HG02943 (cell line): ENCODE results near the gene SHROOM2.

Experiments used
- ATAC-seq: cut with Tn5 transposase; IDR thresholded peaks from one replicate; pipeline ENCODE4 v1.9.1; 2021; ENCODE audit warnings: mild to moderate bottlenecking, low read depth, moderate library complexity; ENCODE audit not compliant: unreplicated experiment

Gene SHROOM2

GRCh38 chrX:9862525-9862924, 76.3 kb downstream of the SHROOM2 start:
- no peak for ATAC-seq

DNA sequence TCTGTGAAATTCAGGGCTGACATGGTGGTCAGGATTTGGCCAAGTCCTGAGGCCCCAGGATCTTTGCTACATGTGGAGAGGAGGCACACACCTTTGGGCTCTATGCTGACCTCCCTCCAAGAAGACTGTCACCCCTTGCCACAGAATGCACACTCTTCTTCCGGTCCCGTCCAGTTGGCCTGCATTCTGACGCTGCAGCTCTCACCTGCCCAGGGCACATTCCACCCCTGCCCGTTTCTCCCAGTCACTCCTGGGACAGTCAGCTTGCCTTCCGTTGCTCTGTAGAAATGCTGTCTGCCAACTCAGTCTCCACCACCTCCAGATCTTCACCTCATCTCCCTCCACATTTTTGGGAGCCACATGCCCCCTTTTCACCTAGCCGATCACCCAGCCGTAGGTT, 76.7 kb downstream of the SHROOM2 start:
- ATAC-seq, result no peak

GRCh38 chrX:9864011-9864410, 77.8 kb downstream of the SHROOM2 start:
- no peak for ATAC-seq

DNA sequence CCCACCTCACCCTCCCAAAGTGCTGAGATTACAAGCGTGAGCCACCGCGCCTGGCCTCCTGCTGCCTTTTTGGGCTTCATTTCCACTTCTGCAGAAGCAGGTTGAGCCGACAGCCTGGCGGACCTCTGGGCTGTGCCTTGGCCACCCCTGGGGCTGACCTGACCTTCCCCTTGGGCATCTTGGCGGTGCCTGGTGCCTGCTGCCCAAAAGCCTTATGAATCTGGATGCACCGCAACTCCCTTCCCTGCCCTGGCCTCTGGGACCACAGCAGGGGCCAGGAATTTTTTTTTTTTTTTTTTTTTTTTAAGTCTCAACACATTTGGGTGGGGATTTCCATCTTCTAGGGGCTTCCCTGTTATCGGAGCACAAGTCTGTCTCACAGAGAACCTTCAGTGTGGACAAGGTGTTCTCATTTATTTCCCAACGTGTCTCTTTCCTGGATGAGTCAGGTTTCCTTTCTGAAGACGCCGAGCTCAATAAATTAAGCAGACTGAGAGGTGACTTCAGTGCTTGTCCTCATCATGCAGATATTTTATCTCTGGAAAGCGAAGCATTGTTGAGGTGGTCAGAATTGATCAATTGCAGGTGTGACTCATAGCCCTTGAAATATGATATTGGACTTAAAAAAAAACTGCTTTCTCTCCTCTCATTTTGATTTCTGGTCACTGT, 79.7 kb downstream of the SHROOM2 start:
- ATAC-seq, result no peak

- ATAC-seq, result no peak
Observed at GRCh38 chrX:9866633-9867032, 80.4 kb downstream of the SHROOM2 start.

DNA sequence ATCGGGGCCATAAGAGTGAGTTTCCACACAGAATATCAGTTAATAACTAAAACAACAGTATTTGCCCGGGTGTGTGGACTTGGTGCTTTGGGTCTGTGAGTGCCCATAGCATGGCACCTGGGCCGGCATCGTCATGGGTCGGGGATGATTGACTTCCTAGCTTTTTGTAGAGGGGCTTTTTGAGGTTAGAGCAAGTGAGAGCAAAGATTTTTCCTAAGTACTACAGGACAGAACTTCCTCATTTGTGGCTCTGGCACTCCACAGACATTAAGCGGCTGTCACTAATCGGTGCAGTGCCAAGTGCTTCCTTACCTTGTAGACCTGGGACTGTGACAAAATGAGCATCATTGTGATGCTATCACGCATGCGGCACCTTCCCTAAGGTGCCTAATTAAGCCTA, 81.0 kb downstream of the SHROOM2 start:
- no peak for ATAC-seq

- ATAC-seq, result no peak
Observed at GRCh38 chrX:9867753-9868152, 81.5 kb downstream of the SHROOM2 start.

DNA sequence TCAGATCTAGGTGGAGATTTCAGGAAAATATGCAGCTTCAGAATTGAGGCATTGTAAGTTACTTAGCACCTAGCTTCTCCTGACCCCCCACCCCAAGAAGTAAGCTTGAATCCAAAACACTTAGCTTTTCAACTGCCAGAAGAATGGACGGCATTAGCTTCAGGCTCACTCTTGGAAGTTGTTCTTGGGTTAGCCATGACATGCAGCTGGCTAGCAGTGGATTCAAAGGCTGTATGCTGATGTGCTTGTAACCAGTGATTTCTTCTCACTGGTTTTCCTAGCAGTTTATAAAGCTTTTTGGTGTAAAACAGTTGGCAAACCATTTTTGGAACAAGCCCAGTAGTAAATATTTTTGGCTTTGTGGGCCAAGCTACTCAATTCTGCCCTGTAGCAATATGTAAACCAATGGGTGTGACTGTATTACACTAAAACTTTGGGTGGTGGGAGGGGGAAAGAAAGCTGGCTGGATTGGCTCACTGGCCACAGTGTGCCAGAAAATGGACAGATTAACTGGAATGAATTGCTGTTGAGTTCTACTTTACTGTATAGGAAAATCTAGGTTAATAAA, 85.6 kb downstream of the SHROOM2 start:
- no peak for ATAC-seq

- no peak for ATAC-seq
Observed at GRCh38 chrX:9873360-9873759, 87.1 kb downstream of the SHROOM2 start.

GRCh38 chrX:9873952-9874351, 87.7 kb downstream of the SHROOM2 start:
- peak; percentile 81 for ATAC-seq

DNA sequence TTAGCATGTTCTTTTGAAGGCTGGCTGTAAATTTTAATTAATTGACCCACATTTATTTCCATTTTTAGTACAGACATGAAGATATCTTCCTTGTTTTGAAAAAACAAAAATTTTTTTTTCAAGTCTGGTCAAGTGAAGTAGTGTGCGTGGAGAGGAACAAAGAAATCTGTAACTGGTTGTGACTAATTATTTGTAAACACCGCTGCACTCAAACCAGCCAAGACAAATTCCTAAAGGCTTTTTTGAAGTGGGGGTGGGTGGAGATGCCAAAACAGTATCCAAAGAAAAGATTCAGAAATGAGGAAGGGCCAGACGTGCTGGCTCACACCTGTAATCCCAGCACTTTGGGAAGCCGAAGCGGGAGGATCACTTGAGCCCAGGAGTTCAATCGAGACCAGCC, 88.3 kb downstream of the SHROOM2 start:
- ATAC-seq, result no peak

DNA sequence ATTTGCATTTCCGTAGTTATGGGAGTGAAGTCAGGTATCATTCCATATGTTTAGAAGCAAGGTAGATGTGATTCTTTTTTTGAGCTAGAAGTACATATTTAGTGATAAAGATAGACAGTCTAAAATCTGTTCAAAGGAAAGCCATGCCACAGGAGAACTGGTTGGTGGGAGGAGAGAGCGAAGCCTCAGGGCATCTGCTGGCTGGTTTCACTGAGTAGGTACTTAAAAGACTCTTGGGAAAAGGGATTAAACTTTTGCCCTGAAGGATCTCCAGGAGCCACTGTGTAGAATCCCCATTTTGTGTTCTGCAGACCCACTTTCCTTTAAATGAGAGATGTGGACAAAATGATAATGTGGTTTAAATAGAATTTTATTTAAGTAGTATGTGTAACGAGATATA, 89.6 kb downstream of the SHROOM2 start:
- ATAC-seq, result no peak

DNA sequence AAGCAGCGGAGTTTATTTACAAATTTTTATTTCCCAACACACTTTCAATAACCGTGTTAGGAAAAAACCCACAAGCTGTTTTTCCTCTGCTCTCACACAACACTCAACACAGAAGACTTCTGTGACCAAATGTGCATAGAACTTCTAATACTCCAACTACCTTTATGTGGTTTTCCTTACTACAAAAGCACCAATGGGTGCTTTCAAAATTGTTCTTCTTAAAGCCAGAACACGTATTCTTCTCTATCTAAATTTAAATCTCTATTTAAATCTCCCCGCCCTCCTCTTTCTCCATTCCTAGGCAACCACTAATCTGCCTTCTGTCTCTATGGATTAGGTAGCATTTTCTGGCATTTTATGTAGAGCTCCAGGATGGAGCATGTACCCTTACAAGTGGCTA, 90.0 kb downstream of the SHROOM2 start:
- no peak for ATAC-seq

GRCh38 chrX:9878146-9878820, 92.1 kb downstream of the SHROOM2 start:
- ATAC-seq, result no peak

GRCh38 chrX:9880237-9880636, 94.0 kb downstream of the SHROOM2 start:
- ATAC-seq, result no peak

DNA sequence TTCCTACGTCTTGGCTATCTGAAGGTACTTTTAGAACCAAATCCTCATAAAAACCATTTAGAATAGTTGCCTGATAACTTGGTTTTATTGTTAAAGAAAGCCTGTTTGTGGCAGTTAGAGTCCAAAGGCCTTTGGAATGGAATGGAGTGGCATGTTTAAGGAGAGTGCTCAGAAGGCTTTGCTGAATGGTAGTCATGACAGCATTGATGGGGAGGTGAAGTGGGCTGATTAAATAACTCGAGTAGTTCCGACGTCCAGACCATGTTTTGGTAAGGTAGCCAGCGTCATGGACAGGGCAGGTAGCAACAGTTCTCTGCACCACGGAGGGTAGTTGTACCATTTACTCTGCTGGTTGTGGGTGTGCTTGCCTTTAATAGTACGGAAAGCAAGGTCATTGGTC, 94.6 kb downstream of the SHROOM2 start:
- ATAC-seq, result no peak

- no peak for ATAC-seq
Observed at GRCh38 chrX:9882669-9883446, 96.6 kb downstream of the SHROOM2 start.

DNA sequence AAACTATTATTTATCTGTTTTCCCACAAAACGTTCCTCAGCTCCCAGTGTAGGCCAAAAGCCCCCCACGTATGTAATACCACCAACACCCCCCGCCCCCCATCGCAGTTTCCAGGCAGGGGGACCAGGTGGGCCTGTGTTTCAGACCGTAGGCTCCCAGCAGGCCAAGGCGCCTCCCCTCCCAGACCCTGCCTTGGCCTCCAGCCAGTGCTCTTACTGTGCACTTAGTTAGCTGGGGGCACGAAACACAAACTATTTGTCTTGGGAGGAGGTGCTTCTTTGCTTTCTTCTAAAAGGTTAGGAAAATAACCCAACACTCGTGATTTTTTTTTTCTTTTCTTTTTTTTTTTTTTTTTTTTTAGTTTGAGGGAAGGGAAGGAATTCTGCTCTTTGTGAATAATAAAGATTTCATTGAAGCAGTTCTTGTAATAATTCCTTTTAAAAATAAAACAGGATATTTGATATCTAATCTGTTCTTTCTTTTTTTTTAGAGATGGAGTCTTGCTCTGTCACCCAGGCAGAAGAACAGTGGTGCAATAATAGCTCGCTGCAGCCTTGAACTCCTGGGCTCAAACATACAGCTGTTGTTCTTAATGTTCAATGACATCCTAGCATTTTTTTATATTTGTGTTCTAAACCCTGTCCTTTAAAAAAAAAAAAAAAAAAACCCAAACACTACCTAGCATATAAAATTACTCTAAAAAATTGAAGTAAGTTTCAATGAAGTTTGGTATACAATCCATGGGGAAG, 98.0 kb downstream of the SHROOM2 start:
- ATAC-seq, result no peak

GRCh38 chrX:9885150-9885549, 98.9 kb downstream of the SHROOM2 start:
- no peak for ATAC-seq

DNA sequence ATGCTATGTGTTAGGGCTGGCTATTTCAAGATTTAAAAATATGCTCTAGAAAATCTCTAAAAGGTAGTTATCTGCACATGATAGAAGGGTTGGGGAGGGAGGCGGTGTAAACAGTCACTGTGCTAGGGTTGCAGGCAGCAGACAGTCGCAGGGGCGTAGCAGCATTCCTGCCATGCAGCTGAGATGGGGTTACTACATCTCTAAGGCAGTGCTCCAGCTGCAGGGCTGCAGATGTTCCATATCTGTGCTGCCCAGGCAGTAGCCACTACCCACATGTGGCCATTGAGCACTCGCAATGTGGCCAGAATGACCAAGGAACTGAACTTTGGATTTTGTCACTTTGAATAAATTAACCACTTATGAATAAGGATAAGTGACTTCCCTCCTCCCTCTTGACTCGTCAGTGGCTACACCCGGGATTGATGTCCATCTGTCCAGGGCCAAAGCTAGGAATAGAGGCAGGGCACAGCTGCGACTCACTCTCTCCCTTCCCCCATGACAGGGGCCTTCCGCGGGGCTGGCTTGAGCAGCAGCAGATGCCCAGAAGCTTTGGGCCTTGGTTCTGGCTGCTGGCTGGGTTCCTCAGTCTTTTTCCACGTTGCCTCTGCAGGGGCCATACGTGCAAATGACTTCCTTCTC, 101.5 kb downstream of the SHROOM2 start:
- no peak for ATAC-seq
